Measurements from ENCODE around the gene SGPP2. TPM values are rescaled to one million over a fixed set of nuclear protein-coding genes. Genes with fewer than 3 reads are reported as not detected.

Gene SGPP2
- total RNA-seq, 2 donors from 2014 or later = 0.28 TPM; not detected in 1

GRCh38 chr2:222499226-222499625, 74.9 kb downstream of the SGPP2 start:
- no peaks in the 10 kb centered on the region for H3K27me3 ChIP-seq (replicated peaks; ENCODE audit: insufficient read depth)
- no peak for DNase-seq (ENCODE audit: low spot score)
- H3K9me3 ChIP-seq = no peaks in the 10 kb centered on the region
- H3K4me3 ChIP-seq = no peak overlapping the region
- no peak for TF ChIP-seq CTCF (IDR thresholded peaks at IDR 0.05)
- ATAC-seq (ENCODE audit: insufficient number of reproducible peaks, low FRiP score, low read depth) = no peak
- H3K36me3 ChIP-seq = no peaks in the 10 kb centered on the region
- no peaks in the 10 kb centered on the region for H3K4me1 ChIP-seq (ENCODE audit: control insufficient read depth in 1 of 2, low read depth in 2 of 2)
- H3K27ac ChIP-seq = no peak overlapping the region

GRCh38 chr2:222504191-222504590, 79.8 kb downstream of the SGPP2 start:
- no peaks in the 10 kb centered on the region for H3K4me1 ChIP-seq (ENCODE audit: control insufficient read depth in 1 of 2, low read depth in 2 of 2)
- no peak for DNase-seq (ENCODE audit: low spot score)
- no peaks in the 10 kb centered on the region for H3K9me3 ChIP-seq
- H3K4me3 ChIP-seq = no peak overlapping the region
- ATAC-seq (ENCODE audit: insufficient number of reproducible peaks, low FRiP score, low read depth) = no peak
- no peaks in the 10 kb centered on the region for H3K36me3 ChIP-seq
- TF ChIP-seq CTCF (IDR thresholded peaks at IDR 0.05) = no peak
- H3K27ac ChIP-seq = no peak overlapping the region
- H3K27me3 ChIP-seq (replicated peaks; ENCODE audit: insufficient read depth) = no peaks in the 10 kb centered on the region

GRCh38 chr2:222504719-222505118, 80.4 kb downstream of the SGPP2 start:
- DNase-seq (ENCODE audit: low spot score) (no peak), ATAC-seq (ENCODE audit: insufficient number of reproducible peaks, low FRiP score, low read depth) (no peak)
- no peak for TF ChIP-seq CTCF (IDR thresholded peaks at IDR 0.05)
- no peak overlapping the region for H3K27ac ChIP-seq
- no peaks in the 10 kb centered on the region for H3K36me3 ChIP-seq
- H3K4me1 ChIP-seq (ENCODE audit: control insufficient read depth in 1 of 2, low read depth in 2 of 2) = no peaks in the 10 kb centered on the region
- H3K27me3 ChIP-seq (replicated peaks; ENCODE audit: insufficient read depth) = no peaks in the 10 kb centered on the region
- no peaks in the 10 kb centered on the region for H3K9me3 ChIP-seq
- no peak overlapping the region for H3K4me3 ChIP-seq

GRCh38 chr2:222506230-222506935, 82.0 kb downstream of the SGPP2 start:
- no peaks in the 10 kb centered on the region for H3K27me3 ChIP-seq (replicated peaks; ENCODE audit: insufficient read depth)
- no peaks in the 10 kb centered on the region for H3K9me3 ChIP-seq
- ATAC-seq (ENCODE audit: insufficient number of reproducible peaks, low FRiP score, low read depth) (no peak), DNase-seq (ENCODE audit: low spot score) (no peak)
- no peak for TF ChIP-seq CTCF (IDR thresholded peaks at IDR 0.05)
- H3K27ac ChIP-seq = no peak overlapping the region
- H3K4me1 ChIP-seq (ENCODE audit: control insufficient read depth in 1 of 2, low read depth in 2 of 2) = no peaks in the 10 kb centered on the region
- no peak overlapping the region for H3K4me3 ChIP-seq
- no peaks in the 10 kb centered on the region for H3K36me3 ChIP-seq

- Histone ChIP-seq H3K4me3 (no peak overlapping the region), H3K4me1 (ENCODE audit: control insufficient read depth in 1 of 2, low read depth in 2 of 2) (no peaks in the 10 kb centered on the region), H3K9me3 (no peaks in the 10 kb centered on the region), H3K27me3 (replicated peaks; ENCODE audit: insufficient read depth) (no peaks in the 10 kb centered on the region), H3K36me3 (no peaks in the 10 kb centered on the region), H3K27ac (no peak overlapping the region)
- TF ChIP-seq CTCF (IDR thresholded peaks at IDR 0.05) = no peak
- ATAC-seq (ENCODE audit: insufficient number of reproducible peaks, low FRiP score, low read depth) (no peak), DNase-seq (ENCODE audit: low spot score) (no peak)
Measured at GRCh38 chr2:222514901-222515300, 90.6 kb downstream of the SGPP2 start.
